ENCODE measurements around the gene NADSYN1.

DNA sequence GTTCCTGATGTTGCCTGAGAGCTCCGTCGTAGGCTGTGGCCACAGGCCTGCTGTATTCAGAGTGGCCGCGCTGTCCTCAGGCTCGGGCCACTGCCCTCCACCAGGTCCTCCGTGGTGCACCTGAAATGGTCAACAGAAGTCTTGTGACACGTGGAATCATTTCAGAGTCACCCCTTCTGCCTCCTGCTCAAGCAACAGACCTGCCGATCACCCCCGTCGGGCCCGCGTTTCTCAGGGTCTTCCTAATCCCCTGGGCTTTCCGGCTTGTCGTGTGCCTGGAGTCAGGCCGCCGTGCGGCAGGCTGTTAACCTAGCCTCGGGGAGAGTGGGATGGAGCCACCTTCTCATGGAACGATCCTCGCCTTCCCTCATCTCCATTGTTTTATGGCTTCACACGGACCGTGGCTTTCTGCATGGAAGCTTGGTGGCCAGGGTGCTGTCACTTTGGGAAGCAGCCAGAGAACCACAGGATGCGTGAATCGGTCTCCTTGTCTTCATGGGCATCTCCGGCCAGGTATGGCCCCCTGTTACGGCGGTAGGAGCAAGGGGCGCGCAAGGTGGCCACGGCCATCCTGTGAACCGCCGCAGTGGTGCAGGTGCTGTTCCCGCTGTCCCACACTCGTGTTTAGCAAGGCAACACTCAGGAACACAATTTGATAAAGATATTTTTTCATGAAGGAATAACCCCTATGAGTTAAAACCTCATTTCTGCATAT lies 24.1 kb downstream of the NADSYN1 start:
- TF ChIP-seq, protein P1, sequence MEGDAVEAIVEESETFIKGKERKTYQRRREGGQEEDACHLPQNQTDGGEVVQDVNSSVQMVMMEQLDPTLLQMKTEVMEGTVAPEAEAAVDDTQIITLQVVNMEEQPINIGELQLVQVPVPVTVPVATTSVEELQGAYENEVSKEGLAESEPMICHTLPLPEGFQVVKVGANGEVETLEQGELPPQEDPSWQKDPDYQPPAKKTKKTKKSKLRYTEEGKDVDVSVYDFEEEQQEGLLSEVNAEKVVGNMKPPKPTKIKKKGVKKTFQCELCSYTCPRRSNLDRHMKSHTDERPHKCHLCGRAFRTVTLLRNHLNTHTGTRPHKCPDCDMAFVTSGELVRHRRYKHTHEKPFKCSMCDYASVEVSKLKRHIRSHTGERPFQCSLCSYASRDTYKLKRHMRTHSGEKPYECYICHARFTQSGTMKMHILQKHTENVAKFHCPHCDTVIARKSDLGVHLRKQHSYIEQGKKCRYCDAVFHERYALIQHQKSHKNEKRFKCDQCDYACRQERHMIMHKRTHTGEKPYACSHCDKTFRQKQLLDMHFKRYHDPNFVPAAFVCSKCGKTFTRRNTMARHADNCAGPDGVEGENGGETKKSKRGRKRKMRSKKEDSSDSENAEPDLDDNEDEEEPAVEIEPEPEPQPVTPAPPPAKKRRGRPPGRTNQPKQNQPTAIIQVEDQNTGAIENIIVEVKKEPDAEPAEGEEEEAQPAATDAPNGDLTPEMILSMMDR (conservative IDR thresholded peaks at IDR 0.05 in 1 of 2, IDR thresholded peaks at IDR 0.05 in 1 of 2; ENCODE audit: low read depth in 1 of 2, low read length in 2 of 2) = no peak
- TF ChIP-seq EZH2 (IDR thresholded peaks at IDR 0.05; ENCODE audit: low read length, missing control alignments) = no peak

Measured in fibroblast of lung (primary cell).